Hematopoietic multipotent progenitor cell (in vitro differentiated cells): Measurements from ENCODE around the gene SSBP3. TPM values are rescaled to one million over a fixed set of nuclear protein-coding genes. Genes with fewer than 3 reads are reported as not detected.

Experiments used
- DNase-seq, 3 donors: peaks; one replicate each; pipeline ENCODE4 v3.0.0-alpha.2; 2011 to 2015; ENCODE audit warnings: low read depth in 2 of 3, low spot score in 2 of 3
- total RNA-seq: library from RNA; depleted of rRNA; stranded (reverse); fragments of >200 nt; gene quantifications from one replicate; pipeline ENCODE4 v1.2.3, GENCODE V29; 2012

The SSBP3 gene
- total RNA-seq, 1 donor = 72.4 TPM

DNA sequence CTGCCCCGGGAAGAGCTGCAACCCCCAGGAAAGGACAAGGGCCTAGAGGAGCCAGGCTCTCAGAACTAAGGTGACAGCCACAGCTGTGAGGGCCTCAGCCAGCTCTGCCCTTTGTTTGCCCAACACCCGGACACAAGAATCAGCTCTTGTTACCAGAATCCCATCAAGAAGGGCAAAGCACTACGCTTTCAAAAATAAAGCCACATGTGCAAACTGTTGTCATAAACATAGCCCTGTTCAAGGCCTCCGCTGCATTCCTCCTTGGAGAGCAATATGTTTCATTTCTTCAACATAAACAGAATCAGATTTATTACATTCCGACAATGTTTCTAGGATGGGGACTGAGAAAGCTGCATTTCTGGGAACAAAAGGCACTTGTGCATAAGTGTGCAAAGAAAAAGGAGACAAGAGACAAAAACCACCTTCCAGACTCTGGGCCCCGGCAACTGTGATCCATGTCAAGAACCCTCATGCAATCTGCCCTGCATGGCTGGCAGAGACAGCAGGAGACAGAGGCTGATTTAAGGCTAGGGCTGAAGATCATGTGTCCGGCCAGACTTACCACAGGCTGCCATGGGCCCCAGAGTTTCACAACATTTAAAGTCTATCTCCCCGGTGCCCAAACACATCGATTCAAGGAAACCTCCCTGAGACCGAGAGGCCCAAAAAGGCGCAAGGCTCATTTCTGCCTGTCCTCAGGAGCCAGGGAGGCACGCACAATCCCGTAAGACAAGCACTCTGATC lies 71.0 kb downstream of the SSBP3 start:
- no peak for DNase-seq

DNA sequence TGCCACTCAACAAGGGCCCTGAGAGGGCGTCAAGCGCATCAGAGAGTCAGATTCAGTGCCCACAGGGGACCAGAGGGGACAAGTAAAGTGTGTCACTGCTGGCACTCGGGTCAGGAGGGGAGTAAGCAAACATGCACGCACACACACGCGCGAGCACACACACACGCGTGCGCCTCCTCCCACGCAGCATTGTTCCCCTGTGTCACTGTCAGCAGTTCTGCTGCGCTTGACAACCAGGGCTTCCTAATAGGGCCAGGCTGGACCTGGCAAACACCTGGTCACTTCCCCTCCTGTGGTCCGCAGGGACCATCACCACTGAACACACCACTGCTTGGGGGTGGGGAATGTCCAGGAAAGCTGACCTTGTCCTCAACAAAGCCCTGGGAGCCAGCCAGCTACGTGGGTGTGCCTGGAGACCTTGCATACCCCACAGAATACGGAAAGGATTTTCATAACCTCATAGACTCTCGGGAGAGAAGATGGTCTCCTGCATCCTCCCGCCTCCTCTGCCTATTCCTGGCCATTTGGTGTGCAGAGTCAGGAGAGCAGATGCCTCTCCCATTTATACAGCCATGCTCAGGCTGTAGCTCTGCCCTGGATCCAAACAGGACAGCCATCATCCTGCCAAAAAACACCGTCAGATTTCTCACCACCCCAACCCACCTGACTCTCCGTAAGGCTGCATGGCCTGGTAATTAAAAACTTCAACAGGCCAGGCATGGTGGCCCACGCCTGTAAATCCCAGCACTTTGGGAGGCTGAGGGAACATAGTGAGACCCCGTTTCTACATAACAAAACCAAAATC lies 73.2 kb downstream of the SSBP3 start:
- DNase-seq = peak in 1 of 3 donors; percentile 13

DNA sequence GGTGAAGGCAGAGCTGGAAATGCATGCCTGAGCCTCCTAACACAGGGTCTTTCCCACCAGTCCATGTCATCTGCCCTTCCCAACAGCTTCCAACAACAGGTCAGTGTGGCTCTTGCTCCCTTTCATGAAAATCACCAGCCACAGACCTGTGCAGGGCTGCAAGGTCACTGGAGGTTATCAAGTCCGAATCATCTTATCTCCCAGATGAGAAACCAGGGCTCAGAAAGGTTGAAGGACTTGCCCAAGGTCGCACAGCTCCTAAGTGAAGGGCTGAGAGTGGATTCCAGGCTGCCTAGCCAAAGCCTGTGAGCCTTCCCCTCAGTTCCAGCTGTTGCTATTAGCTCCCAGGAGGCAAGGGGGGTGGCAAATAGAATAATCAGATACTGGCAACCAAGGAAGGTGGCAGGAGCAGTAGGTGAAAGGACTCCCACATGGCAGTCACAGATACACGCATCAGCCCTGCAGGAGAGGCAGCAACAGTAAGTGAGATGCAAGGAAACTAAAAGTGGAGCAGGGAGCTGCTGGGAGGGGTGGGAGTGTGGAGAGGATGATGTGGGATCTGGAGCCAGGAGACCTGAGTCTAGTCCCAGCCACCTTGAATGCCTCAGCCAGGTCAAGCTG lies 74.2 kb downstream of the SSBP3 start:
- no peak for DNase-seq

DNA sequence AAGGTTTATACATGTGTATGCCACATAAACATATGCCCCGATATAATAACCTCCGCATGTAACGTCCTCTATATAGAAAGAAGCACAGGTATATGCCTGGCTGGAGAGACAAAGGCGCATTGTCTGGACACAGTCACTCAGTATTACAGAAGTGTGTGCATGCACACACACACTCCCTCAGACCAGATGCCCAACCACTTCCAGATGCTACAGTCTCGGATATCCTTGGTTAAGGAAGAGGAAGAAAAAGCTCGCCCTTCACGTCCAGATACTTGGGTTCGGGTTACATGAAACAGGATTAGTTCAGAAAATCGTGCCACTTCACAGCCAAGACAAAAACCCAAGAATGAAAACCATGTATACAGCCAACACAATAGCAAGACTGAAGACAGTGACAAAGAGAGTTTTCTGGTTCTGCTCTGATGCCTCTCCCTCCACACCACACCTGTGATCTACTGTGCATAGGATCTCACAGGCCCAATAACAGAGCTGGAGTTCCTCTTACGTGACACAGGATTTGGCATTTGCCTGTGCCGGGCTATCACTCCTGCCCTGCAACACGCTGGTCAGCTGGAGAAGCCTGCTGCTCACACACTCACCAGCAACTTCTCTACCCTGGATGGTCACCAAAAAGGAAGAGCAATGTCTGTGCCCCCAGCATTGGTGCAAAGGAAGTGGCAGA lies 75.0 kb downstream of the SSBP3 start:
- peak in 1 of 3 donors; percentile 19 for DNase-seq

DNA sequence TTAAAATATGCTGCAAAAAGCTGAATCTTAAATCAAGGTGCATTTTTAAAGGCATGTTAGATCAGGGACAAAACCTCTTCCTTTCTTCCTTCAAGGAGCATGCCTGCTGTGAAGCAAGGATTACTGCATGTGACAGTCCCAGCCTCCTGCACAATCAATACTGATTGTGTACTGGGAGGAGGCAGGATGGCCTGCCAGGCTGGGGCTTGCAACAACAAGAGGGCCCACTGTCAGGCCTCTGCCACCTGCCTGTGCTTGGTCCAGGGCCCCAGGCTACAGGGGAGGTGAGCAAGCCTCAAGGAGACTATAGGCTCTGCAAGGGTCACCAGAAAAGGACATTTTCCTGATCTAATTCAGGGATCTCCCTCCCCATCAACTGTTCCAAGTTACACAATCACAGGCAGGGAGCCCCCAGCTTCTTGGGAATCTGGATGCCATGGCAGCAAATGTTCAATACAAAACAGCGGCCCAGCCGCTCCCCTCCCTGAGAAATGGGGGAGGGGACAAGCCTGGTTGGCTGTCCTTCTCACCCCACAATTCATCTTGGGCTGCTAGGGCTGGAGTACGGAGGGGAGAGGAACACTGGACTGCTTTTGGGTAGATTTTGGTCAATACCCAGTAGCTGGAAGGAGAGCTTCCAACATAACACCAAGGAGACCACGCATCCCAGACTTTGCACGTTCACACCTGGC lies 76.7 kb downstream of the SSBP3 start:
- no peak for DNase-seq

DNA sequence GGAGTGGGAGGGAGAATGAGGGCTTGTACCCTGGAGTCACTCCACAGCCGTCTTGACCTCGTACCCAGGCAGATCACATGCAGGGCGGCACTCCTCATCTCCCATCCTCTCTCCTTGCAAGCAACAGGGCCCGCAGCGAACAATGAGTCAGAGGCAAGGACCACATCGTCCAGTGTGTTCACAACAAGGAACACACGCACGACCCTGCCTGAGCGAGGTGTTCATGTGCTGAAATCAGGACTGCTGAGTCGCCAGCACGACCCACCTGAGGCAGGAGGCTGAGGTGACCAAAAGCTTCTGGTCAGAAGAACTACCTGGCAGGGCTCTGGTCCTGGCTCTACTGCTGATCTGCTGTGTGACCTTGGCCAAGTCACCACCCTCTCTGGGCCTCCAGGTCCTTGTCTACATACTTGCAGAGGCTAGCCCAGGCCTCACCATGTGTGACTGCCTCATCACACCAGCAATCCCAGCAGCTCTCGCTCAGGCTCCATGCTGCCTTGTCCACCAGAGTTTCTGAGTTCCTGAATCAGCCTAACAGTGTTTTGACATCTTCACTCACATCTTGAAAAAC lies 78.0 kb downstream of the SSBP3 start:
- DNase-seq = no peak

DNA sequence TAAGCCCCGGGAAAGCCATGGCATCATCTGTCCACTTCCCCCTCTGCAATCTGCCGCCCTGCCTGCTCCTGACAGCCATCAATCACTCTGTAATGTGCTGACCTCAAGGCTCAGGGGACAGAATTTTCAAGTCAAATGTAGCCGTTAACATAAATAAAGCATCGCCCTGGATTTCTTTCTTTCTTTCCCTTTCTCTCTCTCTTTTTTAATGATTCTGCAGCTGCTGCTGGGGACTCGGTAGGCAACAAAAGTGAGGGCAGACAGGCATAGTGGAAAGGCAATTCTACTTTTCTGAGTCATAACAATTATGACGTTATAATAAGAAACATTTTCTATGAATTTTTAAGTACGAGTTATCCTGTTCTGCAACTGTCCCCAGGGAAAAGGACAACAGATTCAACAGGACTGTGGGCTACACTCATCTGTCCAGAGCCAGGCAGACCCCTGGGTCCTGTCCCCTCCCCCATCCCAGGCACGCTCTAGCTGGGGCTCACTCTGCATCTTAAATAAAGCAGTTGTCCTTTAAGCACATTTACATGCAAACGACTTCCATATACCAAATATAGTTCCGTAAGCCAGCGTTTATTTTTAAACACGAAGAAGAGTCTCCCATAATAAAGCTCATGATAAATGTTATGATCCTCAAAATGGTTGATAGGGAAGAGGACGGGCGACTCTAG lies 78.7 kb downstream of the SSBP3 start:
- DNase-seq = no peak

DNA sequence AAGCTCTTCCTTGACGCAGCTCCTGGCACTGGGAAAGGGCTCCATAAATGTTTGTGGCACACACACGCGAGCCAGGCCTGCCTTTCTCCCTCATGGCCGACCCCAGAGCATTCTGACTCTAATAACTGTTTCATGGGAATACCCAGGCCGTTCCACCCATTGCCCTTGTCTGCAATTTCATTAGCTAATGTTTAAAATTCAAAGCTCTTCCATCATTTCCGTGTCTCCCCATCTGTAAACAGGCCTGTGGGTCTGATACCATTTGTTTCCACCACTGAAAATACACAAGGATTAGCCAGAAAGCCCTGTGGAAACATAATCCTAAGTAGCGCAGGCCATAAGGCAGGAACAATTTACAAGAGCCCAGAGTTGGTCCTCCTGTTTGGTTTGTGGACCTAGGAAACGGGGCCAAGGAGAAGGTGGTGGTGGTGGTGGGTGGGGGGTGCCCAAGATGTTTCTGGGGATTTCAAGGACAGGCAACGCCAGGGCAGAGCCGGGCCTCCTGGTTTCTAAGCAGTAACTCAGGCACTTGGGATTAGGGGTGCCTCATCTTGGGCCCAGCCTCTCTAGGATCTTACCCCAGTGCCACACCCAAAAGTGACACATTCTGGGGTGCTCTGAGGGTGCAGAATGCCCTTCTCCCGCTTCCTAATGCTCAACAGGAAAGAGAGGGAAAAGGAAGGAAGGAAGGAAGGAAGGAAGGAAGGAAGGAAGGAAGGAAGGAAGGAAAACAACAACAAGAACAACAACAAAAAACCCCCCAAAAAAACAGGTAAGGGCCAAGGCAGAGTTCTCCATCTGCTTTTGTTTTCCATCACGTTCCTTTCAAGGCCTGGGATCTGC lies 79.4 kb downstream of the SSBP3 start:
- DNase-seq = no peak

DNA sequence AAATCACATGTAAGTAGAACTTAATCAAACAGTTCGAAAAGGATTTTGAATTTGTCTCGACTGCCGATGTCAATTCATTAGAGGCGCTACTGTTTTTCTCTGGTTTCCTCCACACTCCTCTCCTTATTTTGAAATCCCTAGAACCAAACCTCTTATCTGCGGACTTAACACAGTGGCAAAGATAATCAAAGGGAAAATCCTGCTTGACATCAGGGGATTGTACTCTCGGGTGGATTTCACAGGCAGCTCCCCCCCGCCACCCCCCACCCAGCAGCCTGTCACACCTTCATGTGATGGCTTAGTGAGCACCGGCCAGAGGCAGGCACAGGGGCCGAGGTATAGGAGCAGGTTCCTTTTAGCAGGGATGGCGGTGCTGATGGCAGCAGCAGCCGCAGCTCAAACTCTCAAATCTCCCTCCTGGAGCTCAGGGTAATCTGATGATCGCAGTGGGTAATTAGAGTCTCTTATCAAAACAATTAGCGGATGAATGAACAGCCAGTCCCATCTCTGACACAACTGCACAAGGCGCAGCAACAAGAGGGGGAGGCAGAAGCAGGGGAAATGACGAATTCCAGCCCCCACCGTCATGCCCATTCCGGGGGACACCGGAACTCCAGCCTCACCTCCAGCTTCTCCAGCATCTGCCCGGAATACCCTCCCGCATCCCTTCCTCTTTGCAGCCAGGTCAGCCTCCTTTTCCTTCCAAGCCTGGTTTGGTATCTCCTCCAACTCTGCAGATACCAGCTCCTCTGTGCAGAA lies 80.3 kb downstream of the SSBP3 start:
- DNase-seq = no peak

DNA sequence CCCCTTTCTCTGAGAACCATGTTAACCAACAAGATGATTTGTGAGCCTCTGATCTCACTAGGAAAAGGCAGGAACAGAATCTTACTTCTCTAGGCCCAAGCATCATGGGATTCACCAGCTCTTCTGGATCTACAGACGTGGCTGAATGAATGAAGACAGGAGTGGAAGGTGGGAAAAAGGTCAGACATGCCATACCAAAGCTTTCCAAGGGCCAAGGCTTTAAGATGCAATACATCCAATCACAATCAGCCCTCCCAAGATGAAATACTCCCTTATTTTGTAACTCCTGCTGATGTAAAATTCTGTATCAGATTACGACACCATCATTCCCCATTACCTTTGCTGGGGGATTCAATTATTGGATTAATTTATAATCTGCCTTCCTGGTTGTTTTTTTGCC lies 80.9 kb downstream of the SSBP3 start:
- no peak for DNase-seq

DNA sequence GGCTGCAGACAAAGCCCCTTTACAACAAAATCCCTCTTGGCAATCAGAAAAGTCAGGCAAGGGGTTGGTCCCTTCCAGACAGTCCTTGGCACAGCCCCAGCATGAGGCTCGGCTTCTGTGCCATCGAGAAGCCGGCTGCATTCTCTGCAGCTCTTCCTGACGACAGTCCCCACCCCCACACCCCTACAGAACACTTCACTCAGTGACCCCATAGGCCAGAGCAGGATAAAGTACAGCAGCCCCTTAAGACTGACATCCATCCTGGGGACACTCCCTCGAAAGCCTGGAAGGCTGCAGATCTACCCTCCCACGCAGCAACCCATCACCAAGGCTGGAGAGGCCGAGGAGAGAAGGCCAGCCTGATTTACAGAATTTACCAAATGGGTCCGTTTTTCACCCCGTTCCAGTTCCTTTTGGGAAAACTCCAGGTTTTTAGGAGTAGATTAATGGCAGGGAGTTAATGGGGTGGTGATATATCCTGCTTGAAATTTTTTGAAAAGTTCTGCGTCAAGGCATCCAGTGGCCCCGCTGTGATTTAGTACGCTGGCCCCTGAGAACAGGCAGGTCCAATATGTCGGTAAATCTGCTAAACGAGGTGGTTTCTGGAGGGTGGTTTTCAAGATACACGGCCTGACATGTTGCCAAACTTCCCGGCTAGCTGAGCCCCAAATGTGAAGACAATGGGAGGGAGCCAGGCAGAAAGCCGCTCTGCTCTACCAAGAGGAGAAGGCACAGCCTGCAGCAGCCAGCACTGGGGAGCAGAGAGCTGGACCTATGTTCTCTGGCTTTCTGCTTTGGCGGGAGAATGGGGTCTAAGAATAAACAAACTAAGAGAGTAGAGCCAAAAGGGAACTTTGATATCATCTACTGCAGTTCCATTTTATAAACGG lies 81.7 kb downstream of the SSBP3 start:
- DNase-seq = no peak

DNA sequence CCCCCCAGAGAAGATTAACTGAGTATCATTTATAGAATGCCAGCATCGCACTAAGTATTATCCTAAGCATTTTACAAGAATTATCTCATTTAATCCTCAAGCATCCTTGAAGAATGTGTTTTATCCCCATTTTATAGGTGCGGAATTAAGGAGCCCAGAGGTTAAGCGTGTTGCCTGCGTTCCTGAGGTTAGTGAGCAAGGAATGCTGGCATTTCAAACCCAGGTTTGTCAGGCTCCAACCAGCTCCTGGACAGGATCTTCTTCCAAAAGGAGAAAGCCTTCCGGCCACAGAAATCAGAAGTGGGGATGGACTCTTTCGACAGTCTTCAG lies 82.3 kb downstream of the SSBP3 start:
- no peak for DNase-seq

DNA sequence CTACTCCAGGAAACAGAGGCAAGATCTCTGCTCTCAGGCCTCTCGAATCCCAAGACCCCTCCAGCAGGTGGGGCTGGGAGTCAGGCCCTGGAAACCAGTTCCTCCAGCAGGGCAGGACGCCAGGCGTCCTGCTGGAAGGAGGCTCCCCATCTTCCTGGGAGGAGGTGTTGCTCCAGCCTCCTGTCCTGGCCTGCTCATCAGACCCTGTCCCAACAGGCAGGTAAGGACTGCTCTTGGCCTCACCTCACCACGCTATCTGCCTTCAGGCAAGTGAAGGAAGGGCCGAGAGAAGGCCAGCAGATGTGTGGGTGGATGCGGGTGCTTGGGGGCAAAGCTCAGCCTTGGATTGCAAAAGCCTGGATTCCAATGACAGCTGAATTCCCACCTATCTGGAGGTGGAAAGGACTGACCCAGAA lies 82.9 kb downstream of the SSBP3 start:
- DNase-seq = no peak

DNA sequence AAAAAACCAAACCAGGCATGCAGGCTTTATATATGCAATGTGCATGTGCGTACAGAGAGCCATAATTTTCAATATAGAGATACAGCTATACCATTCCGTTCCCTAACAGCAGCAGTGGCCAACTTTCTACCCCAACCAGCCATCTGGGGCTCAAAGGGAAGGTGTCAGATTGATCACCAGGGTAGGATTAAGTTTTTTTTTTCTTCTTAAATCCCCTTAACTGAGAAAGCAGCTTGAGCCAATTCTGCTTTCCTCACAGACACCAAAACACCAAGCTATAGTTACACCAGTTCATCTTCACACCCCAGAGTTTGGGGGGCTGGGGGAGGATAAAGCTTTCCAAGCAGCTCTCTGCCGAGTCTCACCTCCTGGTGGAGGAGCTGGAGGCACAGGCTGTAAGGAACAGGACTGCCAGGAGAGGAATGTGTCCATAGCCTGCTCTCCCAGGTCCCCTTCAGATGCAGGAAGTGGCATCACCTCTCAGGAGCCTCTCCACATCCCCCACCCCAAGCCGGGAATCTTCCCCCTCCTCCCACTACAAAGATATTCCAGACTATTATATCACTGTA lies 87.9 kb downstream of the SSBP3 start:
- no peak for DNase-seq

DNA sequence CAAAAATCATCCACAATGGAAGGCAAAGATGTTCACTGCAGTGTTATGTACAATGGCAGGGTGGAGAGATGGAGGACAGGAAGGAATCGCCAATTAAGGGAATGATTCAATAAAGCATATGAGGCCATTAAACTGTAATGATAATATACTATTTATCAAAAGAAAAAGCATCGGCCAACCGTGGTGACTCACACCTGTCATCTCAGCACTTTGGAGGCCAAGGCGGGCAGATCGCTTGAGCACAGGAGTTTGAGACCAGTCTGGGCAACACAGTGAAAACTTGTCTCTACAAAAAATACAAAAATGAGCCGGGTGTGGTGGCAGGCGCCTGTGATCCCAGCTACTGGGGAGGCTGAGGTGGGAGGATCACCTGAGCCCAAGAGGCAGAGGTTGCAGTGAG lies 89.1 kb downstream of the SSBP3 start:
- DNase-seq = no peak

DNA sequence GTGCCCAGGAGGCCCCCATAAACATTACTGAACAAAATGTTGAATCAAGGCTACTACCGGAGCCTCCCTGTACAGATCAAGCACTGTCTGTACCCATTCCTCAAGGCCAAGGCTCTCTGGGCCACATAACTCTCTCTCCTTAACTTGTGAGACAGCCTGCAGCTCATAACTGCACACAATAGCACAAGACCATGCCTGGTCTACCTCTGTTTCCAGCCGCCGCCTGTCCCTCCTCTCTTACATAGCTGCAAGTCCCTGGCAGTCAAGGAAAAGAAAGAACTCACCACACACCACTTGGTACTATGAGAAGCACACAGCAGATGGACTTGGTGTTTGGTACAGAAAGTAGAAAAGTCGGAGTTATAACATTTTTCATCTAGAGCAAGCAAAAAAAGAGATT lies 91.1 kb downstream of the SSBP3 start:
- DNase-seq = no peak

DNA sequence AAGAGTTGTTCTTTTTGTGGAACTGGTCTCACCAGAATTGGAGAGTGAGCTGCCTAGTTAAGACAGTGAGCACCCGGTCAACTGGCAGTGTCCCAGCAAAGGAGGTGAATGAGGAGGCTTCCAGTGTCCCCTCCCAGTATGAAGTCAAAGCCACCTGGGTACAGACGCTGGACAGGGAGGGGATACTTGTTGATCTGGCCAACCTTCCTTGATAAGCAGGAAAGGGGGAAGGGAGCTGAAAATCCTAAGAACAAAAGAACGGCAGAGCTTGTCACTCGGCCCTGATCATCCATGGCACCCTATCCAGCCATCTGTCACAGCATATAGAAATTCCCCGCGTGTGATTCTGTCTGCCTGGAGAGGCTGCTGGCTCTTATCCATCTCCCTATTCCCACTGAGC lies 91.5 kb downstream of the SSBP3 start:
- no peak for DNase-seq
